CD4-positive, alpha-beta T cell treated with Interleukin-1 beta for 1 hour (primary cell): ENCODE results near the gene TMC3.

Experiments
- DNase-seq, 2 donors: peaks; one replicate each; pipeline ENCODE4 v3.0.0-alpha.2; 2020 to 2022

TMC3 gene

DNA sequence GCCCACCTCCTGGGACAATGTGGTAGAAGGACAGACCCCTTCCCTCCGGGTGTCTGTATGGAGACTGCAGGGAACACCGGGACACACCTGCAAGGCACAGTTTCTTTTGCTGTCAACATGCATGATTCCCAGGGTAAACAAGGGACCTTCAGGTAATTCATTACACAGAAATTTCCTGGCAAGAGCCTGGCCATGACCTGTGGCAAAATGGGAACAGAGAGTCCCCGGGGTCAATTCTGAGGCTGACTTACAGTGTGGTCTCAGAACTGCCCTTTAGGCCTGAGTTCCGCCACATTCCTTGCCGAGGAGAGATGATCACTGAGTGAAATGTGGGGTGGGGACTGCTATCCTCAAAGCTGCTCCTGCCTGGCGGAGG lies 56.4 kb downstream of the TMC3 start:
- no peak for DNase-seq

DNA sequence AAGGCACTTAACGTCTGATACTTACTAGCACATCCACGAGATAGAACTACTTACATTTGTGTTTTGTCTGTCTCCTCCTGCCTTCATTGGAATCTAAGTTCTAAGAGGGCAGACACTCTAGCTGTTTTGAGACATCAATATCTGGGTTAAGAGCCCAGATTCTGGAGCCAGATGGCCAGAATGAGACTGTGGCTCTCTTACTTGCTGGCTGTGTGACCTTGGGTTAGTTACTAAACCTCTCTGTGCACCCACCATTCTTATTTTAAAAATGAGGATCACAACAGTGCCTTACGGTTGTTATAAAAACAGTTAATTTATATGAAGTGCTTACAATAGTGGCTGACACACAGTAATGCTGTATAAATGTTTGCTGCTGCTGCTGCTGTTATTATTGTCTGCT lies 57.7 kb downstream of the TMC3 start:
- DNase-seq = no peak

DNA sequence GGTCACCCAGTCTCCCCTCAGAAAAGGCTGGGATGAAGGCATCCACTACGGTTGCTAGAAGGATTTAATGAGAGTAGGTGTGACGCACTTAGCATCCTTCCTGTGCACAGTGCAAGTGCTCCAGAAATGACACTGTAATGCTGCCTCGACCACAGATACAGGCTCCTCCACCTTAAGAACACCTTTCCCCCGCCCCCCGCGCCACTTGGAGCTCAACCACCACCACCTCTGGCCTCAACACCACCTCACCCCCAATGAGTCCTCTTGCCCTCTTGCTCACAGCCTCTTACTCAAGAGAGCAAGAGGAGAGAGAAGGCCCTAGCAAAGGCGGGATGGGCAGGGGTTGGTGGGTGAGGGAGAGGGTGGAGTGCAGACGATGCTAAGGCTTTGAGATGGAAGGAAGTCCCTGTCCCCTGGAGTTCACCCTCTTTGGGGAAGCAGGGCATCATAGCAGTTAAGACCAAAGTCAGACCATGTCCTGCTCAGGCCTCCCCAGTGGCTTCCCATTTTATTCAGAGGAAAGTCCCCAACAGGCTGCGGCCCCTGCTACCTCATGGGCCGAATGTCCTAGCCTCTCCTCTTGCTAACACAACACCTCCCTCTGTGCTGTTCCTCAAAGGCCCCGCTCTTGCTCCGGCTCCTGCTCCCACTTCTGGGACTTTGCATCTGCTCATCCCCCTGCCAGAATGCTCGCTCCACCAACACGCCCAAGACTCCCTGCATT lies 58.4 kb downstream of the TMC3 start:
- no peak for DNase-seq

DNA sequence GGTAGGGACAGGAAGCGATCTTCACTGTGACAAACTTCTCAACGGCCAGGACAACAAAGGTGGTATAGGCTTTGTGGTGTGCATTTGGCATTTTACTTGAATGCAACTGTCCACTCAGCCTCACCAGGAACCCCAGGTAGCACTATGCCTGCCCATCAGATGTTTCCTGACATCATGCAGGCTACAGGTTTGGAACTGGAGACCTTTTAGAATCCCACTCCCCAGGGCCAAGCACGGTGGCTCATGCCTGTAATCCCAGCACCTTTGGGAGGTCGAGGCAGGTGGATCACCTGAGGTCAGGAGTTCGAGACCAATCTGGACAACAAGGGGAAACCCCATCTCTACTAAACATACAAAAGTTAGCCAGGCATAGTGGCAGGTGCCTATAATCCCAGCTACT lies 59.6 kb downstream of the TMC3 start:
- DNase-seq = no peak

DNA sequence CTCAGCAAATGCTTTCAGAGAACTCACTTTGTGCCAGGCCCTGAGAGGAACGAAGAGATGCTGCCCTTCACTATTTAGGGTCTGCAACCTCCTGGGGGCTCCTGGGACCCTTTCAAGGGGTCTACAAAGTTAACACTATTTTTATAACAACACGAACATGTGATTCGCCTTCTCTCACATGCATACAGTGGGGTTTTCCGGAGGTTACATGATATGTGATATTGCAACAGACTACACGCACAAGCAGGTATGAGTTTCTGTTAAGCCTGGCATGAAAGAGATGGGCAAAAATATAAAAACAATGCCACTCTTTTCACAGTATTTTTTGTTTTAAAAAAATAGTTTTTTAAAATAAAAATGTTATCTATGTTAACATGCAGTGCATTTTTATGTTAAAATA lies 60.3 kb downstream of the TMC3 start:
- DNase-seq = no peak

DNA sequence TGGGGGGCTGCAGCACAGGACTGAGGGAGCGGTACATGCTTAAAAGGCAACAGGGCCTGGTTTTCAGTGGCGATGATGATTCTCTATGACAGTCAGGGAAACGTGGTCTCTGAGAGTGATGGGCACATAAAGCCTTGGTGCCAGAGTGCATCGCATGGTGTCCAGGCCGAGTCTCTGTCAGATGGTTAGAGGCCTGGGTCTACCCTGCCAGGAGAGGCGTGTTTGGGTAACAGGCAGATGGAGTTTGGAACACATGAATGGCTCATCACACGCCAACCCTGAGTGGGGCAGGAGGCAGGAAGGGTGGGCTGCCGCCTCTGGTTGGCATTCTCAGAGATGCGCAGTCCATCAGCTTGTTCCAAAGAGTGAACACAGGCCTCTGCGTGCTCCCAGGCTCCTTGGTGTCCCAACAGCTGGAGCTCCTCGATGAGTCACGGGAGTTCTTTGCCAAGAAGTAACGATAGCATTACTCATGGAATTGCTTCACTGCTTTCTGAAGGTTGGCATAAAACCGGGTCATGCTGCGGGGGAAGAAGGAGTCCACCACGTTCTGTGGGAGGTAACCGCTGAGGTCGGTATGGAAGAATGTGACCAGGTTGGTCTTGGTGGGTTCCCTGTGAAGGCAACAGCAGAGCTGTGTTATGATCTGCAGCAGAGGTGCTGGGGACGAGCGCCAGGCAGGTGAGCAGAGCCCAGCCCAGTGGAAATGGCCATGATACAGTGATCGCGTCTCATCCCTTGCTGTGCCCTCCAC lies 61.0 kb downstream of the TMC3 start:
- peak in 1 of 2 donors; percentile 66 for DNase-seq

DNA sequence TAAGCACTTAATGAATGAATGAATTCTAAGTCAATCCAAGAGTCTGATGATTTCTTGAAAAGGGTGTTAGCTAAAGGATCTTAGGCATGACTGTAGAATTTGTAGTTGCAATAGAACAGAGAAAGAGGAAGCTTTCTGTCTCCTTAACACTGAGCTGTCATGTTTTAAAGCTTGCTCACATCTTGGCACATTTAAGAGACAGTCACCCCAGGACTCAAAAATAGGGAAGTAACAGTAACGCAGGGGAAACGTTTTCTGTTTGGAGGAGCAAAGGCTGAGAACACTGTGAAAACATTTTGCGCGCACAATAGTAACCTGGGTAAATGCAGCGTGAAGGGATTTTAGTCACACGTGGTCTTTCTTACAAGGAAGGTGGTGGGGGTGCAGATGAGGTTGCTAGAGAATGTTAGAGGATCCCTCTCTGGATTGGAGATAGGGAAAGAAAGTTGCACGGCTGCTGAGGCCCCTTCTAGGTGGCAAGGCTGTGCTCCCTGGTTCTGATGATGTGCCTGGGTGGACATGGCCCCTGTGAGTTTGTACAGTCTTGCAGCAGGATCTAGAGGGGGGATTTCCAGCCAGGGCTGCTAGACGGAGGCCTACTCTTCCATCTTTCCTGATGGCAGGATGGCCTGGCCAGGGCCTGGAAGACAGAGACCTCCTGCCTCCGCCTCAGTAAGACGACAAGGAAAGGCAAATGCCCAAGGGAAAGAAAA lies 62.1 kb downstream of the TMC3 start:
- peak in 1 of 2 donors; percentile 41 for DNase-seq

DNA sequence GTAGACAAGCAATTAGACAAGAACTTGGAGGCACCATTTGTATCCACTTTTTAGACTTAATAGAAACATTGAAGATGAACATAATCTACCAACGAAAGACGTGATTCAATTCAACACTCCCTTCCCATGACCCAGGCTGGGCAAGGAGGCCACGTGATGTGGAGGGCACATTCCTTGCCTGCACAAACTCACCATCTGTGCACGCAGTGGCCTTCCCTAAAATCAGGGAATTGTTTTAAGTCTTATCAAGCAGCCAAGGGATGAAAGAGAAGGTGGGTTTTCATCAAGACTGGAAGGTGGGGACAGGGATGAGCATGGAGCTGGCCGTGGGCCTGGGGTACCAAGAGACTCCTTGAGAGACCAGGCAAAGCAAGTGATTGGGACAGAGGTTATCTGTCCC lies 63.5 kb downstream of the TMC3 start:
- no peak for DNase-seq

DNA sequence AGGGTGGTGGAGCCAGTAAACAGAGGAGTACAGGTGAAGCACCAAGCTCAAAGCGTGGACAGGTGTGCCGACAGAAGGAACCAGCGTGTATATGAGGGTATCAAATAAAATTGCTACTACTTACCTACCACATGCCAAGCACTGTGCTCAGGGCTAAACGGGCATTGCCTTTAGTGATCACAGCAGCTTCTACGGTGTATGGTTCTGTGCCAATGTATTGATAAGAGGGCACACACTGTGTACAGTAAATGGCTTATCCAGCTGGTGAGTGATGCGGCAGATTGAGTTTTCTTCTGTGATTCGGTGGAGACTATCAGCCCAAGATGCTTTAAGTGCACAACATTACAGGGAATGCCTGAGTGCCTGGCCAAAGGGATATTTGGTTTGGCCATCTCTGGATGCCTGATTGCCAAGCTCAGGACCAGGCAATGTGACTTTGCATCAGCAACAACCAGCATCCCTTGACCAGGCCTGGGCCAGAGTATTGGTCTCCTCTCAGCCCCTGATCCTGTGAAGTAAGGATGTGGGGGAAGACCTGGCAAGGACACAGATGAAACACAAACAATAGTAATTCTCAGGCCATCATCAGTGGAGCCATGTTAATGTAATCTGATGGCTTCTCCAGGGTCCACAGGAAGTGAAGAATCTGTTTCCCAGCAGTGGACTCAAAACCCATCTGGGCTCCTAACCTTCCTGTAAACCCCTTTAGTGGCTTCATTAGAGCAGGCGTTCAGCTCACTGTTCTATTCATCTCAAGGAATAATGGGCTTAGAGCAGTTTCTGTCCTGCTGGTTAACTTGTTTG lies 64.2 kb downstream of the TMC3 start:
- no peak for DNase-seq

DNA sequence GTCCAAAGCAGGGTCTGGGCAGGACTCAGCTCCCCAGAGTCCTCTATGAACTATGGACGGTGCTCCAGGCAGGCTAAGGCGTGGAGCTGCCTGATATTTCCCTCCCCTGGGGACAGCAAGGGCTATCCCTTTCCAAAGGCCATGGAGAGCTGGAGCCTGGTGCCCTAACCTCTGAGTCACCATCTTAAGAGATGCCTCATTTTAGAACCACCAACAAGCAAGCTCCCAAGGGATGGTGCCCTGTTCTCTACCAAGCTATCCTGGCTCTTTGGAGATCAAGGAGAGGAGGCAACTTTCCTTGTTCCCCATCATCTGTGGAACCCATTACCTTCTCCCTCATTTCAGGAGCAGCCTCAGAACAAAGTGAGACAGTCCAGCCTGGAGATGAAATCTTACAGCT lies 65.8 kb downstream of the TMC3 start:
- DNase-seq = no peak

DNA sequence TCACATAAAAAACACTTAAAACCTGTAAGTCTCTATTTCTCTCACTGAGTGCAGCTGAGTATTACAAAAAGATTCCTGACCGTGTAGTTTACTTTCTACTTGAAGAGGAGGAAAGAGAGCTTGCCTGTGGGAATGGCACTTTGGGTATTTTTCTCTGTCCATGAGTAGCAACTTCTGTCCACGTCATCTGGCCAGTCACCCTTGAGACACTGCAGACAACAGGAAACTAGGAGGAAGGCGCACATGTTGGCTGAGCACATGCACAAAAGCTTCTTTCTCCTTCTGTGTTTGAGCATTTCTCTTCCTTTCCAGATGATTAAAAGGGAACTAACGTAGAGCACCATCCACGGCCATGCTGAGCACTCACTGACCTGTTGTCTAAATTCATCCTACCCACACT lies 69.8 kb downstream of the TMC3 start:
- peak in 1 of 2 donors; percentile 52 for DNase-seq

DNA sequence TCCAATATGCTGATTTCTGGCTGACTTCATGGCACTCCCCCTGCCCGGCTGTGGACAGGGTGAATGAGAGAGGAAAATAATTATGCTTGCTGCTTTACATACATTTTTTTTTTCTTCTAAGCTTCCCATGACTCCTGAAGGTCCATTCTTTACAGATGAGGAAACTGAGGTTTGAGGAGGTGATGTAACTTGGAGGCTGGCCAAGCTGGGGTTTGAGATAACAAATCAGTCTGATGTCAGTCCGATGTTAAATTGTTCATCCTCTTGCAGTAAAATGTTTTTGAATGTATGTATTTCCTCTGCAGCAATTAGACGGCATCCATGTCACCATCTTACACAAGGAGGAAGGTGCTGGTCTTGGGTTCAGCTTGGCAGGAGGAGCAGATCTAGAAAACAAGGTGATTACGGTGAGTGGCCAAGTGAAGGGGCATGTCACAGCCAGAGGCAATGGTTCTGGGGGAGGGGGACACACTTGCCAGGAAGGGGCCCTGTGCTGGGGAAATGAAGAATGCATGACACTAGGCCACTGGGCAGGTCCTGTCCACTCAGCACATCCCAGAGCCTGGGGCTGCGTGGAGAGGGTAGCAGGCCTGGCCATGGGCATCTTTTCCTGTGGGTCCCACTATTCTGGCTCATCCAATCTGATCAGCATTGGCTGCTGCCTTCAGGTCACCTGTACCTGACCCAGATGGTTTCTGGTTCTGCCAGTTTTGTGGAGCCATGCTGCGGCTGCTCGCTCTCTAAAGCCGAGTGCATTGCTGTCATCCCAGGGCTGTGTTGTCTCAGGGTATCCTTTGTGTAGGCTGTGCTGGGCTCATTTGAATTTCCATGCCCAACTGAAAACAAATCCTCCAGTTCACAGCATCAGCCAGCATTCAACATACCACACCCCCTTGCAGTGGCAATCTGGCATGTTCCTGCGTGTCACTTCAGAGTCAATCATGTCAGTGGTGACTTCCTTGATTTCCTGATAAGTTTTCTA lies 70.5 kb downstream of the TMC3 start:
- DNase-seq = no peak

DNA sequence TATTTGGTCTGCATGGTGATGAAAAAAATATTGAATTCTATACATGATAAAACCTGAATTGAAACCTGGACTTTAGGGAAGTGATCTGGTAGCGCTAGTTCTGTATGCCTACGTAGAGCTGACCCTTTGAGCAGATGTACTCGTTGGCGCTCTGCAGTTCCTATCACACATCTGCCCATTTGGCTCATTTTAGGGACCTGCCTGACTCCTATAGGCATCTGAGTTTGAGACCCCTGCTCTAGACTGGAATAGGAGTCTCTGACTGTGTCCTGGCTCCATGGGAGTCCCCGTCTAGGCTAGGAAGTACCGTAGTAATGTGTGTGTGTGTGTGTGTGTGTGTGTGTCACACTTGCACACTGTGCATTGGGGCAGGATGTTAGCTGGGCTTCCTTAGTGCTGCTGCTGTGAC lies 71.3 kb downstream of the TMC3 start:
- DNase-seq = peak in 1 of 2 donors; percentile 43

DNA sequence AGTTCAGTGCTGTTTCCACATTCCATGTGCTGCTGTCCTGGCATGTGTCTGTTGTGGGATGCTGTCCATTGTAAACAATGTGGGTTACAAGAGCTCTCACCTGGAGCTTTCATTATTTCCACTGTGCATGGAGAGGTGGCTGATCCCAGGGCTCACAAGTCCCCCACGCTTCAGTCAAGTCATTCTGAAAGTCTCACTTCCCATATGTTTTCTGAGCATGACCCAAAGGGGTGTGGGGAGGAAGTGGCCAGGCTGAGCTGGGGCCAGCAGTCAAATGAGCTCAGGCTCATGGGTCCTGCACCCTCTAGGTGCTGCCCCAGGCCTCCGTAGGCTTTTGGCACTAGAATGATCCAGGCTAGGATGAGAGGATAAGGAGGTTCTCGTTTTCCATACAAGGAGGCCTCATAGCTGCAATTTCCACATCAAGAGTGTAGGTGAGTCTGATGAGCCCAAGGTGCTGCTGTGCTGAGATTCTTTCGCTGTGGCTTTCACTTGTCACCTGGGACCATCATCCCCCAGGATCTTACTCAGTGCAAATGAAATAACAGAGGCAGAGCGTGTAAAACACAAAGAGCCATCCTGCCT lies 72.1 kb downstream of the TMC3 start:
- peak; percentile 31 to 64 for DNase-seq

DNA sequence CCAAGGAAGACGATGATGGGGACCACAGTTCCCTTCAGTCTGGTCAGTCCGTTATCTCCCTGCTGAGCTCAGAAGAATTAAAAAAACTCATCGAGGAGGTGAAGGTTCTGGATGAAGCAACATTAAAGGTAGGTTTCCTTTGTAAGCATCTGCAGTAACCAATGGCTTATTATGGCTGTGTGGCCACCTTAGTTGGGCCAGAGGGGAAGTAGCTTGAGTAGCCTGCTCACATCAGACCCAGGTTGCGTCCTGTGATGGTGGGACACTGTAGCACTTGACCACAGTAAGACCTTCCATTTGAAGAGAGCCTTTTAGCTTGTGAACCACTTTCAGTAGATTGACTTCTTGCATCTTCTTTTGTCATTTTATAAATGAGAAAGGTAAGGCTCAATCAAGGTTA lies 72.6 kb downstream of the TMC3 start:
- DNase-seq = no peak

DNA sequence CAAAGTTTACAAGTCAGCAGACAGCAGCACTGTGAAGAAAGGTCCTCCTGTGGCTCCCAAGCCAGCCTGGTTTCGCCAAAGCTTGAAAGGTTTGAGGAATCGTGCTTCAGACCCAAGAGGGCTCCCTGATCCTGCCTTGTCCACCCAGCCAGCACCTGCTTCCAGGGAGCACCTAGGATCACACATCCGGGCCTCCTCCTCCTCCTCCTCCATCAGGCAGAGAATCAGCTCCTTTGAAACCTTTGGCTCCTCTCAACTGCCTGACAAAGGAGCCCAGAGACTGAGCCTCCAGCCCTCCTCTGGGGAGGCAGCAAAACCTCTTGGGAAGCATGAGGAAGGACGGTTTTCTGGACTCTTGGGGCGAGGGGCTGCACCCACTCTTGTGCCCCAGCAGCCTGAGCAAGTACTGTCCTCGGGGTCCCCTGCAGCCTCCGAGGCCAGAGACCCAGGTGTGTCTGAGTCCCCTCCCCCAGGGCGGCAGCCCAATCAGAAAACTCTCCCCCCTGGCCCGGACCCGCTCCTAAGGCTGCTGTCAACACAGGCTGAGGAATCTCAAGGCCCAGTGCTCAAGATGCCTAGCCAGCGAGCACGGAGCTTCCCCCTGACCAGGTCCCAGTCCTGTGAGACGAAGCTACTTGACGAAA lies 74.3 kb downstream of the TMC3 start:
- no peak for DNase-seq

DNA sequence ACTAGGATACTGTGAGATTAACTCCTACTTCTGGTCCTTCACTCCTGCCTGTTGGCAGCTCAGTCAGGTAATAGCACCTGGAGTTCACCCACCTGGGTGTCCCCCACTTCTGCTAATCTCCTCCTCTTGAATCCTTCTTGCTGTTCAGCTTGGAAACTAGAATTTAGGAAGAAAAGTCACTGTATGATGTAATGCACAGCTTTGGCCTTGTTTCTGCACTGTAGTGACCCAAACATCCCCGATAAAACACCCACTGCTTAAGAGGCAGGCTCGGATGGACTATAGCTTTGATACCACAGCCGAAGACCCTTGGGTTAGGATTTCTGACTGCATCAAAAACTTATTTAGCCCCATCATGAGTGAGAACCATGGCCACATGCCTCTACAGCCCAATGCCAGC lies 74.9 kb downstream of the TMC3 start:
- DNase-seq = no peak

DNA sequence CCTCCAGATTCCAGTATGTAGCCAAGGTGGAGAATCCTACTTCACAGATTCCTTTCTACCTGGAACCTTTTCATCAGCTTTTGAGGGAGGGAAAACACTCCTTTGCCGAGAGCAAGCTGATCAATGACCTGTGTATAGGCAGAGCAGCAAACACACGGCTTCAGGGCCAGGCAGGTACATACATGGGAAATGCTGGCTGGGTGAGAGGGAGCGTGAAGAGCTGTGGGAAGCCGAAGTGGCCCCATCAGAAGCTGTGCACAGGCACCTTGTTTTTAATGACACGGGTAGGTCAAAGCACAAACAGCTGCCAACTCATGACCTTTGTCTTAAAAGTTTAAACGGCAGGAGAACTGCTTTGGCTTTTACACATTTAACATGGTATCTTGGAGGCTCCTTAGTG lies 75.4 kb downstream of the TMC3 start:
- no peak for DNase-seq

DNA sequence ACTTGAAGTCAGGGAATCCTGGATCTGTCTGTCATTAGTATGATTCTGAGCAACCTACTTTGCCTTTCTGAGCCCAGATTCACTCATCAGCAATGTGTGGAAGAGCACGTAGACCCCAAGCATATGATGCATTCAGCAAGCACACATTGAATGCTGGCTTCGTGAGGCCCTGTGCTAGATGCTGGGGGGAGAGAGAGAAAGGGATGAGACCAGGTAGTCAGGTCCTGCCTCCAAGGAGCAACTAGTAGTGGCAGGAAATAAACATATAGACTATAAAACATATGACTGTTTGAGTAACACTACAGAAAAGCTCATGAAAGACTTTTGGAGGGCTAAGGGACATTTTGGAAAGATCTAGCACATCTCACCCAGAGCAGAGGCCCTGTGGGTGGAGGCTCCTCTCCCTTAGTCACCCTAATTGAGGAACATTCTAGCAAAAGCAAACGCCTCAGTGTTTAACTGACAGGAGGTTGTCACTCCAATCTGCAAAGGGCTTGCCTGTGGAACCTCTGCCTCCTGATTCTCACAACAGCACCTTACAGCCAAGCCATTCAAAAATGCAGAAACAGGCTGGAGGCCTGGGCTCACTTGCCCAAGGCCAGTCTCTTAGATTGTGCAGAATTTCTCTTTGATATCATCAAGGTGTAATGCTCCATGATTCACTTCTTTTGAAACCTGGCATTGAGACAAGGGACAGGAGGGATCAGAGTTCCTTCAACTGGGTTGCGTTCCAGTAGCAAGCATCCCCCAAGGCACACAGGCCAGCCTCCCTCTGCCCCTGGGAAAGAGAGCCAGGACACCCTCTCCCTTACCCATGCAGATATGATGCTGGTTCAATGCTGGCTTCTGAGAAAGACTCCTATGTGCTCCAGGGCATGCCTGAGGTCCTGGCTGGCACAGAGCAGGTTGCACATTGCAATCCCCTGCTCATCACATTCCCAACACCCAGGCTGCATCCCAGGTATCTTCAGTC lies 76.1 kb downstream of the TMC3 start:
- peak in 1 of 2 donors; percentile 24 for DNase-seq

DNA sequence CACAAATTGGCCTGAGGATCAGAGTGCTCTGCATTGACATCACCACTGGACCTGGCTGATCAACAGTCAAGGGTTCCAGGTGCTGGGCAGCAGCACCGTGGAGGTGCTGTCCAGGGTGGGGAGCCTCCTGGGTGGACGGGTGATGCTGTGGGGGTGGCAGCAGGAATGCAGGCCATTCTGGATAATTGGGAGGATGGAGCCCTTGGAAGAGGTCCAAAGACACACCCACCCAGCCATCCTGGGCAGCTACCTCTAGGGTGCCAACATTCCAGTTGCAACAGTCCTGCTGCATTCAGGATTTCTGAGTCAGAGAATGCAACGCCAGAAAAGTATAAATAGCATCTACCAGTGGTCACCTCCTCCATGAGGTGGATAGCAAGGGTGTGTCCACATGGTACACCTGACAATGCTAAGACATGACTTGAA lies 76.9 kb downstream of the TMC3 start:
- DNase-seq = no peak
